HepG2 (cell line): ENCODE data around the gene TIFAB. TPM values are rescaled to one million over a fixed set of nuclear protein-coding genes. Genes with fewer than 3 reads are reported as not detected.

Source experiments
- ATRX ChIP-seq: sonication (generic); formaldehyde crosslinking; IDR thresholded peaks from 2 replicates; pipeline ENCODE4 v1.4.0; 2020; ENCODE audit warnings: missing genetic modification reagents, borderline replicate concordance
- CHD4 ChIP-seq: fragments of 200-600 bp; sonication (generic); IDR thresholded peaks from 2 replicates; pipeline ENCODE4 v1.7.0; 2017; ENCODE audit warnings: mild to moderate bottlenecking, low read length, borderline replicate concordance
- FOSL1 ChIP-seq: sonication (generic); formaldehyde crosslinking; IDR thresholded peaks from 2 replicates; pipeline ENCODE4 v1.9.0; 2021; ENCODE audit warnings: missing genetic modification reagents, borderline replicate concordance
- GFI1 ChIP-seq: sonication (generic); formaldehyde crosslinking; IDR thresholded peaks from 2 replicates; pipeline ENCODE4 v1.5.0; 2020; ENCODE audit warnings: missing genetic modification reagents, mild to moderate bottlenecking, borderline replicate concordance
- HDAC2 ChIP-seq: sonication (generic); formaldehyde crosslinking; IDR thresholded peaks from 2 replicates; pipeline ENCODE4 v1.4.0; 2020; ENCODE audit warnings: missing genetic modification reagents
- HNF4A ChIP-seq: sonication (generic); formaldehyde crosslinking; IDR thresholded peaks from 2 replicates; pipeline ENCODE4 v1.4.0; 2020; ENCODE audit warnings: missing genetic modification reagents
- JUND ChIP-seq: sonication (generic); formaldehyde crosslinking; IDR thresholded peaks from 2 replicates; pipeline ENCODE4 v1.8.0; 2022; ENCODE audit warnings: mild to moderate bottlenecking, missing genetic modification reagents
- MYC ChIP-seq: sonication (generic); formaldehyde crosslinking; IDR thresholded peaks from 2 replicates; pipeline ENCODE4 v1.9.0; 2021; ENCODE audit warnings: missing genetic modification reagents, borderline replicate concordance
- NAIF1 ChIP-seq: sonication (generic); formaldehyde crosslinking; IDR thresholded peaks from 2 replicates; pipeline ENCODE4 v1.5.0; 2020; ENCODE audit warnings: mild to moderate bottlenecking, missing genetic modification reagents, borderline replicate concordance
- NFKBIZ ChIP-seq: IDR thresholded peaks from 2 replicates; pipeline ENCODE4 v1.6.1; 2018; ENCODE audit warnings: missing genetic modification reagents, missing compliant biosample characterization
- RARG ChIP-seq: sonication (generic); formaldehyde crosslinking; IDR thresholded peaks from 2 replicates; pipeline ENCODE4 v1.4.0; 2020; ENCODE audit warnings: low read depth, mild to moderate bottlenecking, missing genetic modification reagents
- SOX5 ChIP-seq: IDR thresholded peaks from 2 replicates; pipeline ENCODE4 v1.6.1; 2016; ENCODE audit warnings: borderline replicate concordance
- ZBTB38 ChIP-seq: sonication (generic); formaldehyde crosslinking; IDR thresholded peaks from 2 replicates; pipeline ENCODE4 v1.5.1; 2020; ENCODE audit warnings: mild to moderate bottlenecking, missing genetic modification reagents
- ZNF546 ChIP-seq: sonication (generic); formaldehyde crosslinking; conservative IDR thresholded peaks from 2 replicates; pipeline ENCODE4 v1.8.1; 2023; ENCODE audit warnings: mild to moderate bottlenecking, missing genetic modification reagents
- ZNF781 ChIP-seq: sonication (generic); formaldehyde crosslinking; IDR thresholded peaks from 2 replicates; pipeline ENCODE4 v1.5.1; 2020; ENCODE audit warnings: borderline replicate concordance, mild to moderate bottlenecking, missing genetic modification reagents; ENCODE audit errors: not compliant biosample characterization
- polyA plus RNA-seq, 8 experiments: library from polyadenylated mRNA; depleted of rRNA in 3 of 8; stranded (reverse) in 7 of 8; unstranded in 1 of 8; fragments of >200 nt; fragmentation: Illumina TruSeq in 4 of 8; extraction: Trizol in 4 of 8; gene quantifications; 2 replicates each; pipeline versions ENCODE4 v1.2.1 to v1.2.3, GENCODE V29; 2011 to 2016; ENCODE audit warnings: low read depth in 4 of 8, missing spikeins in 1 of 8, mixed read lengths in 1 of 8; ENCODE audit not compliant: insufficient read depth in 1 of 8
- total RNA-seq, 5 experiments: library from RNA; depleted of rRNA; stranded (reverse); fragments of >200 nt; fragmentation: Illumina TruSeq; extraction: Trizol; gene quantifications; 2 replicates each; pipeline ENCODE4 v1.2.3, GENCODE V29; 2016; ENCODE audit warnings: low read depth in 1 of 5
- TF ChIP-seq, protein P1 (sequence below): sonication (generic); formaldehyde crosslinking; IDR thresholded peaks from 2 replicates; pipeline ENCODE4 v1.4.0; 2020; ENCODE audit warnings: missing genetic modification reagents
- TF ChIP-seq, protein P2 (sequence below): sonication (generic); formaldehyde crosslinking; IDR thresholded peaks from 2 replicates; pipeline ENCODE4 v1.4.0; 2020; ENCODE audit warnings: mild to moderate bottlenecking, missing genetic modification reagents
- TF ChIP-seq, protein P3 (sequence below): sonication (generic); formaldehyde crosslinking; IDR thresholded peaks from 2 replicates; pipeline ENCODE4 v1.8.0; 2022; ENCODE audit warnings: mild to moderate bottlenecking, missing genetic modification reagents, moderate library complexity
- TF ChIP-seq, protein P4 (sequence below): sonication (generic); formaldehyde crosslinking; IDR thresholded peaks from 2 replicates; pipeline ENCODE4 v1.8.0; 2022; ENCODE audit warnings: missing genetic modification reagents, mild to moderate bottlenecking, borderline replicate concordance
- TF ChIP-seq, protein P5 (sequence below): IDR thresholded peaks from 2 replicates; pipeline ENCODE4 v1.6.1; 2012; ENCODE audit warnings: low read length, improper control_type of control experiment

Gene TIFAB
- total and polyA plus RNA-seq, 2 of the 13 experiments (the other 11 are each of a cell fraction or from before 2014, with no cell fraction given) = not detected

DNA sequence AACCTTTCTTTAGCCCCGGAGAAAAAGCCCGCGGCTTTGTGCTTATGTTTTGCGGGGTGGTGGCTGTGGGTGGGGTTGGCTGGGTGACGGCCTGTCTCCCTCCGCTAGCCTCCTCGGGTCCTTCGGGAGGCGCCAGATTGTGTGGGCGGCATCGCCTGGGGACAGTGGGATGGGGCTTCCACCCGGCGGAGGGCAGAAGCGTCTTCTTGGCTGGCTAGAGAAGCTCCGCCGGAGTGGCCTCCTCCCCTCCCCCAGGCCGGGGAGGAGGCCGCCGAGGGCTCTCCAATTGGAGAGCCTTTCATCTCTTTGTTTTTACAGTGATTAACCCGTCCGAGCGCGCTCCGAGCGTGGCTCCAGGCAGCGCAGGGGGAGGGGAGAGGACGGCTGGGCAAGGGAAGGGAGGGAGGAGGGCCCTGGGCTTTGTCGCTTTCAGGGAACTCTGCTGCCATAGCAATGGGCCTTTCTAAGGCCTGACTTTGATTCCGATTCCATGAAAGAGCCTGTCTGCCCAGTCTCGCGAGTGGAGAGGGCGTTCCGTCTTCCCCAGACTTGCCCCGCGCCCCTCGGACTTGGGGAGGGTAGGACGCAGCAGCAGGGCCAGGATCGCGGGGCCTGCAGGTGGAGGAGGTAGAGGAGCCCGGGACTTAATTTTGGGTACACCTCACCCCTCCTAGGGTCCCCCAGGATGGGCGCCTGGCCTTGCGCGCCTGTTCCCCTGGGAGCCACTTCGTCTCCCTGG, 36.7 kb upstream of the TIFAB start (continued):
- TF ChIP-seq, protein P1, sequence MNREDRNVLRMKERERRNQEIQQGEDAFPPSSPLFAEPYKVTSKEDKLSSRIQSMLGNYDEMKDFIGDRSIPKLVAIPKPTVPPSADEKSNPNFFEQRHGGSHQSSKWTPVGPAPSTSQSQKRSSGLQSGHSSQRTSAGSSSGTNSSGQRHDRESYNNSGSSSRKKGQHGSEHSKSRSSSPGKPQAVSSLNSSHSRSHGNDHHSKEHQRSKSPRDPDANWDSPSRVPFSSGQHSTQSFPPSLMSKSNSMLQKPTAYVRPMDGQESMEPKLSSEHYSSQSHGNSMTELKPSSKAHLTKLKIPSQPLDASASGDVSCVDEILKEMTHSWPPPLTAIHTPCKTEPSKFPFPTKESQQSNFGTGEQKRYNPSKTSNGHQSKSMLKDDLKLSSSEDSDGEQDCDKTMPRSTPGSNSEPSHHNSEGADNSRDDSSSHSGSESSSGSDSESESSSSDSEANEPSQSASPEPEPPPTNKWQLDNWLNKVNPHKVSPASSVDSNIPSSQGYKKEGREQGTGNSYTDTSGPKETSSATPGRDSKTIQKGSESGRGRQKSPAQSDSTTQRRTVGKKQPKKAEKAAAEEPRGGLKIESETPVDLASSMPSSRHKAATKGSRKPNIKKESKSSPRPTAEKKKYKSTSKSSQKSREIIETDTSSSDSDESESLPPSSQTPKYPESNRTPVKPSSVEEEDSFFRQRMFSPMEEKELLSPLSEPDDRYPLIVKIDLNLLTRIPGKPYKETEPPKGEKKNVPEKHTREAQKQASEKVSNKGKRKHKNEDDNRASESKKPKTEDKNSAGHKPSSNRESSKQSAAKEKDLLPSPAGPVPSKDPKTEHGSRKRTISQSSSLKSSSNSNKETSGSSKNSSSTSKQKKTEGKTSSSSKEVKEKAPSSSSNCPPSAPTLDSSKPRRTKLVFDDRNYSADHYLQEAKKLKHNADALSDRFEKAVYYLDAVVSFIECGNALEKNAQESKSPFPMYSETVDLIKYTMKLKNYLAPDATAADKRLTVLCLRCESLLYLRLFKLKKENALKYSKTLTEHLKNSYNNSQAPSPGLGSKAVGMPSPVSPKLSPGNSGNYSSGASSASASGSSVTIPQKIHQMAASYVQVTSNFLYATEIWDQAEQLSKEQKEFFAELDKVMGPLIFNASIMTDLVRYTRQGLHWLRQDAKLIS (CRISPR knock-in tag) = no peak
- TF ChIP-seq CHD4 = no peak
- TF ChIP-seq MYC (CRISPR knock-in tag) = peak; percentile 45; the same call in 1 of the 2 replicates
- TF ChIP-seq ZBTB38 (CRISPR knock-in tag) = no peak
- TF ChIP-seq ATRX (CRISPR knock-in tag) = no peak
- no peak for TF ChIP-seq ZNF781 (CRISPR knock-in tag)
- TF ChIP-seq HDAC2 = peak; percentile 53; the same call in 1 of the 2 replicates
- TF ChIP-seq, protein P2, sequence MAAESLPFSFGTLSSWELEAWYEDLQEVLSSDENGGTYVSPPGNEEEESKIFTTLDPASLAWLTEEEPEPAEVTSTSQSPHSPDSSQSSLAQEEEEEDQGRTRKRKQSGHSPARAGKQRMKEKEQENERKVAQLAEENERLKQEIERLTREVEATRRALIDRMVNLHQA (CRISPR knock-in tag) = no peak
- TF ChIP-seq, protein P3, sequence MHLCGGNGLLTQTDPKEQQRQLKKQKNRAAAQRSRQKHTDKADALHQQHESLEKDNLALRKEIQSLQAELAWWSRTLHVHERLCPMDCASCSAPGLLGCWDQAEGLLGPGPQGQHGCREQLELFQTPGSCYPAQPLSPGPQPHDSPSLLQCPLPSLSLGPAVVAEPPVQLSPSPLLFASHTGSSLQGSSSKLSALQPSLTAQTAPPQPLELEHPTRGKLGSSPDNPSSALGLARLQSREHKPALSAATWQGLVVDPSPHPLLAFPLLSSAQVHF (CRISPR knock-in tag) = no peak
- no peak for TF ChIP-seq GFI1 (CRISPR knock-in tag)
- no peak for TF ChIP-seq NFKBIZ (CRISPR knock-in tag)
- TF ChIP-seq JUND (CRISPR knock-in tag) = no peak
- TF ChIP-seq ZNF546 = no peak
- no peak for TF ChIP-seq RARG (CRISPR knock-in tag)
- TF ChIP-seq NAIF1 = no peak
- TF ChIP-seq, protein P4, sequence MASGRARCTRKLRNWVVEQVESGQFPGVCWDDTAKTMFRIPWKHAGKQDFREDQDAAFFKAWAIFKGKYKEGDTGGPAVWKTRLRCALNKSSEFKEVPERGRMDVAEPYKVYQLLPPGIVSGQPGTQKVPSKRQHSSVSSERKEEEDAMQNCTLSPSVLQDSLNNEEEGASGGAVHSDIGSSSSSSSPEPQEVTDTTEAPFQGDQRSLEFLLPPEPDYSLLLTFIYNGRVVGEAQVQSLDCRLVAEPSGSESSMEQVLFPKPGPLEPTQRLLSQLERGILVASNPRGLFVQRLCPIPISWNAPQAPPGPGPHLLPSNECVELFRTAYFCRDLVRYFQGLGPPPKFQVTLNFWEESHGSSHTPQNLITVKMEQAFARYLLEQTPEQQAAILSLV (CRISPR knock-in tag) = no peak
- TF ChIP-seq FOSL1 (CRISPR knock-in tag) = no peak
- TF ChIP-seq, protein P5, sequence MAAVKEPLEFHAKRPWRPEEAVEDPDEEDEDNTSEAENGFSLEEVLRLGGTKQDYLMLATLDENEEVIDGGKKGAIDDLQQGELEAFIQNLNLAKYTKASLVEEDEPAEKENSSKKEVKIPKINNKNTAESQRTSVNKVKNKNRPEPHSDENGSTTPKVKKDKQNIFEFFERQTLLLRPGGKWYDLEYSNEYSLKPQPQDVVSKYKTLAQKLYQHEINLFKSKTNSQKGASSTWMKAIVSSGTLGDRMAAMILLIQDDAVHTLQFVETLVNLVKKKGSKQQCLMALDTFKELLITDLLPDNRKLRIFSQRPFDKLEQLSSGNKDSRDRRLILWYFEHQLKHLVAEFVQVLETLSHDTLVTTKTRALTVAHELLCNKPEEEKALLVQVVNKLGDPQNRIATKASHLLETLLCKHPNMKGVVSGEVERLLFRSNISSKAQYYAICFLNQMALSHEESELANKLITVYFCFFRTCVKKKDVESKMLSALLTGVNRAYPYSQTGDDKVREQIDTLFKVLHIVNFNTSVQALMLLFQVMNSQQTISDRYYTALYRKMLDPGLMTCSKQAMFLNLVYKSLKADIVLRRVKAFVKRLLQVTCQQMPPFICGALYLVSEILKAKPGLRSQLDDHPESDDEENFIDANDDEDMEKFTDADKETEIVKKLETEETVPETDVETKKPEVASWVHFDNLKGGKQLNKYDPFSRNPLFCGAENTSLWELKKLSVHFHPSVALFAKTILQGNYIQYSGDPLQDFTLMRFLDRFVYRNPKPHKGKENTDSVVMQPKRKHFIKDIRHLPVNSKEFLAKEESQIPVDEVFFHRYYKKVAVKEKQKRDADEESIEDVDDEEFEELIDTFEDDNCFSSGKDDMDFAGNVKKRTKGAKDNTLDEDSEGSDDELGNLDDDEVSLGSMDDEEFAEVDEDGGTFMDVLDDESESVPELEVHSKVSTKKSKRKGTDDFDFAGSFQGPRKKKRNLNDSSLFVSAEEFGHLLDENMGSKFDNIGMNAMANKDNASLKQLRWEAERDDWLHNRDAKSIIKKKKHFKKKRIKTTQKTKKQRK = no peak
- TF ChIP-seq SOX5 (CRISPR knock-in tag) = peak; percentile 68; the same call in 1 of the 2 replicates
- TF ChIP-seq HNF4A (CRISPR knock-in tag) = peak; percentile 38; the same call in 1 of the 2 replicates
